Right hindlimb (tissue), 1 donor: ENCODE measurements around the gene POU2F3.
A peak's percentile ranks its signal among the peaks of the same experiment; 100 is the strongest.

Source experiments
- DNase-seq: peaks from one replicate; pipeline ENCODE4 v3.0.0-alpha.2; 2018

Gene POU2F3

DNA sequence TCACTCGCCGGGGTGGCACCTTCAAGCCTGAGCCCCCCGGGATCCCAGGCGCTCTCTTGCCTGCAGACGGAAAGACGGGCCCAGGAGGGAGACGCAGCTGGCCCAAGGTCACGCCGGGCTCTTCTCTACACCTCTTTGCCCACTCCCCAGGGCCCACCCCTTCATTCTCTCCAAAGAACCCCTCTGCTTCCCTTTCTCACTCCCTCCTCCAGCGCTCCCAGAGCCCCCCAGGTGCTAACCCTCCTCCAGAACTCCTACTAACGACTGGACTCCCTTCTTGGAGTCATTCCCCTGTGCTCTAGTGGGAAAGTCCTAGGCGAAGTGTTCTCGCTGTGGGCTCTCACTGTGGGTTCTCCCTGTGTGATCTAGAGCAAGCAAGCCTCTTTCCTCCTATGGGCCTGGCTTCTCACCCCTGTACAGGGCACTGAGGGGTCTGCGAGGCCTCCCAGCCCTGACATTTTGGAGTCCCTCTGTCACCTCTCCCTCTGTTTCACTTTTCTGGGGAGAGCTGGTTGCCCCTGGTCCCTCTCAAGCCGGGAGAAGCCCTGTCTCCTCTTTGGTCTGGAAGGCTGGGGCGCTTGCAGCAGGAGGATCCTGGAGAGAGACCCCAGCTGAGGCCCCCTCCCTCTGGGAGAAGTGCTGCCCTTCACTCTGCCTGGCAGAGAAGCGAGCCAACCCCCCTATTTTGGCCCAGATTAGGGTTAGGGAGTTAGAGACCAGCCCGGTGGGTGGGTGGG is 28.2 kb upstream of the POU2F3 start:
- DNase-seq: no peak

DNA sequence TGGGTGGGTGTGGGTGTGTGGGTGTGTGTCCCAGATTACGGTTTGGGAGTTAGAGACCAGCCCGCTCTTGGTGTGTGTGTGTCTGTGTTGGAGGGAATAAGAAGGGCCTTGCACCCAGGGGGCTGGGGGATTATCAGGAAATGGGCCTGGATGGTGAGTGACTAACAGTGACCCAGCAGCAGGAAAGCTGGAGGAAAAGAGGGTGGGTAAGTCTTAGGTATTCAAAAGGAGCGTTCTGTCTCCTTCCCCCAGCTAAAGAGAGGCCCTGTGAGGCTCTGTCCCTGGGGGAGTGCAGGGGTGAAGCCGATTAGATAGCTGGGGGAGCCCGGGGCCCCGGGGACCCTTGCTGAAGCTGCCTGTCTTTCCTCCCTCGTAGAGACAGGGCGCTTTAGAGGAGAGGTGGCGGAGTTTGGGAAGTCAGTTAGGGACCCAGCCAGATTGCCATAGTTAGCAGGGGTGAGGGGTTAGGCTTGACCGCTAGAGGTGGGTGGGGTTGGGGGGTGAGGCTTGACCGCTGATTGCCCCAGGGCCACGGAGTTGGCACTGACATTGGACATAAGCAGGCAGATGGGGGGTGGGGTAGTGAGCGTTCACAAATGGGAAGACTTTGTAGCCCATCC is 27.6 kb upstream of the POU2F3 start:
- no peak for DNase-seq

DNA sequence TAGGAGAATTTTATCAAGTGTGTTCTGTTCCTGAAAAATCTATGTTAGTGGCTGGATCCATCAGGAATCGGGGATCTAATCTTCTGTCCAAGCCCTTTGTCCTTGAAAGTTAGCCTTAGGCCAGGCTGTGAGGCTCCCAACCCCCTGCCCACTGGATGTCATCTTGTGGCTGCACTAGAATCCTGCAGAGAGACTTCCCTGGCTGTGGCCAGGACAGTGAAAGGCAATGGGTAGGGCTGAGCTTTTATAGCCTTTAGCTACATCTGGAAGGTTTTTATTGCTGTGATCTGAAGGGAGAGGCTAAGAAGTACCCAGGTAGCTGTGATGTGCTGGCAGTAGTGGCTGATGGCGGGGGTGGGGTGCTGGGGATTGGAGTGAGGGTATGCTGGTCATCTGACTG is 27.0 kb upstream of the POU2F3 start:
- DNase-seq: no peak

DNA sequence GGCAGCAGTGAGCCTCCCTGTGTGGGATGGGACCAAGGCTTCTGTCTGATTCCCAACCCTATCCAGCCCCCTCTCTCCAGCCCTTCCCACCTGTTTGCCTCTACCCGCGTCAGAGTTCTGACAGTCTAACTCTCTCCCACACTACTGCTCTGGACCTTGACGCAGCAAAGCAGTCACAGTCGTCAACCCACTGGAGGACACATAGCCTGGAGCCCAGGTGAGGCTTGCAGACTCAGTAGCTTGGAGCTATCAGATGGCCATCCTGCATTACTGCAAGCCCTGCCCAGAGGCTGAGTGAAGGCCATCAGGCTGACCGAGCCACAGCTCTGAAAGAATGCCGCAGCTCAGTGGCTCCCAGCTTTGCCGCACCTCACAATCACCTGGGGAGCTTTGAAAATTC is 25.4 kb upstream of the POU2F3 start:
- no peak for DNase-seq

DNA sequence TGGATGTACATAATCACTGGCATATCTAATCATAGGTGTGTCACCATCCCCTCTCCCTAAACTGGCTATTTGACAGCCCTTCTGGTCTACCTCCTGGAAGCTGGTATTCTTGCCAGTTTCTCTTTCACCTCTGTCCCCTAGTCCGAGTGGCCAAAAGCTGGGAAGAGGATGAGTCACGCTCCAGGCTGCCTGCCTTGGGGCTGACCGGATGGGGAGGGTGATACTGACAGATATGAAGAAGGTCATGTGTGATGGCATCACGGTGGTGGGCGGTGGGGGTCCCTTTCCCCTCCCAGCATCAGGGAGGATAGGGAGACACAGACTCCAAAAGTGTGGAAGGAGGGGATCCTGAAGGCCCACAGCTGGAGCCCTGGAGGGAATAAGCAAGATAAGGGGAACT is 24.3 kb upstream of the POU2F3 start:
- DNase-seq: no peak

DNA sequence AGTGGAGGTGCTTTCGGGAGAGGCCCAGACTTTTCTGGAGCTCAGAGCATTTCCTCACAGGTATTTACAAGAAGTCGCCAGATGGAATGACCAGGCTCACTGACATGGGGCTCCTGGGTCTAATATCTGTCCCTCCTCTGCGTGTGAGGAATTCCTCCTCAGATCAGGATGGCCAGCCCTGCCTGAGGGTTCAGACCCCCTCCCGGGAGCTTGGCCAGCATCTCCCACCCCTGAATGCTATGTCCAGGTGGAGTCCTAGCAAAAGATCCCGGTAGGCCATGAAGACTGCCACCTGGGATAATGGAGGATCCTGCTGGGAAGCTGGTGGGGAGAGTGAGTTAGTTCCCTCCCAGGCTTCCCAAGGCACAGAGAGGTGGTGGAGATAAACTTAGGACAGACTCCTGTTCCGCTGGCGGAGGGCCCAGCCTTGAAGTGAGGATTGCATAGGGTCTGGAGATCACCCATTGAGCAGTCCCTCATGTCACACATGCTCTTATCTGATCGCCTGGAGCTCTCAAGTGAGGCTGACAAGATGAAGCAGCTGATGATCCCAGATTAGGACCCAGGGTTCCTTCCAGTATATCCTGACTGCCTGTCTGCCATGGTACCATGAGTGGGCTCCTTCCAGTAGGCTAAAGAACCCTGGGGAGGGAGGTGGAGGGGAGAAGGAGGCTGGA is 23.4 kb upstream of the POU2F3 start:
- no peak for DNase-seq

DNA sequence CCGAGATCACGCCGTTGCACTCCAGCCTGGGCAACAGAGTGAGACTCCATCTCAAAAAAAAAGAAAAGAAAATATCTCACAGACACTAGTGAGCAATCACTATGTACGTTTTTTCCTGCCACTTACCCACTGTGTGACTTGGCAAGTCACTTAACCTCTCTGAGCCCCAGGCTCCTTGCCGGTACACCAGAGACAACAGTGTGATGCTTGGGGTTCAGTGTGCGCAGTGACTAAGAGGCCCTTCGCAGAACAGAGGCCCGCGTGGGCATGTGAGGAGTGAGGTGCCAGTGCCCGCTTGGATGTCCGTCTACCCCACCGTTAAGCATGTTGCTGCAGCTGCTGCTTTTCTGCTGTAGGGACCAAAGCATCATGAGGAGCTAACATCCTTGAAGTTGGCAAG is 22.4 kb upstream of the POU2F3 start:
- no peak for DNase-seq

DNA sequence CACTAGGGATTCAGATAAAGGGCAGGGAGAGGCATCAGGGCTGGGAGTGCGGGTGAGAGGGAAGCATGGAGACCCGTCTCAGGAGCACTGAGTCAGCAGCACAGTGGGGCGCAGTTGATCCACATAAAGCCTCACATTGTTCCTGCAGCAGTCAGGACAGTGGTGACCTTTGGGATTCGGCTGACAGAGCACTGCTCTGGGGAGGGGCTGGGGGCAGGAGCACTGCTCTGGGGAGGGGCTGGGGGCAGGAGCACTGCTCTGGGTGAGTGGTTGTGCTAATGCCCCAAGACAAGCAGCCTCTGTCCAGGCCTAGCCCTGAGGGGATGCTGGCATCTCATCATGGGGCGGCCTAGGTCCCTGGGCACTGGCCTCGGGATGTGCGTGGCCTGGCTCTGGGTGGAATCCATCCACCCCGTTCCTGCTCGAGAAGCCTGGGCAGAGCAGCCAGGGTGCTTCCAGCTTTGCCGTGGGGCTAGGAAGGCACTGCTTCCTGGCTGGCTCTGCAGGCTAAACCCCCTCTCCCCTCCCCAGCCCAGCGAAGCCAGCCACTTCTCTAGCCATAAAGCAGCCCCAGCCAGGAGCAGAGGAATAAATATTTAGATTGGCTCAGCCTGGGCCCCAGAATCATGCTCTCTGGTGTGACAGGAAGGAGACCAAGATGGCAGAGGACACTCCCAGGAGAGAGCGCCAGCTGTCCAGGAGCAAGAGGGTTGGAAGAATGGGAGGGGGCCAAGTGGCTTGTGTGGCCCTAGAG is 21.8 kb upstream of the POU2F3 start:
- no peak for DNase-seq

DNA sequence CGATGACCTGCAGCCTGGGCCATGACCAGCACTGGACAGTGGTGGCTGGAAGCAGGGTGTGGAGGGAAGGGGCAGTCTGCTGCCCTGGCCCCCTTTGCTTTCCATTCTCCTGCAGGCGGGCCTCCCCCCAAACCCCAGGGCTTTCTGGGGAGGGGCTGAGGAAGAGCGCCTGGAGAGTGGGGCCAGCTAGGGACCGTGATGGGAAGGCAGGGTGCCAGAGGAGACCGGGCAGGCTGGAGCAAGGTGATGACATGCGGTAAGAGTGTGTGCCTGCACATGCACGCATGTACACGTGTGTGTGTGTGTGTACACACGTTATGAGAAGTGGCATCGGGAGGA is 21.3 kb upstream of the POU2F3 start:
- no peak for DNase-seq

DNA sequence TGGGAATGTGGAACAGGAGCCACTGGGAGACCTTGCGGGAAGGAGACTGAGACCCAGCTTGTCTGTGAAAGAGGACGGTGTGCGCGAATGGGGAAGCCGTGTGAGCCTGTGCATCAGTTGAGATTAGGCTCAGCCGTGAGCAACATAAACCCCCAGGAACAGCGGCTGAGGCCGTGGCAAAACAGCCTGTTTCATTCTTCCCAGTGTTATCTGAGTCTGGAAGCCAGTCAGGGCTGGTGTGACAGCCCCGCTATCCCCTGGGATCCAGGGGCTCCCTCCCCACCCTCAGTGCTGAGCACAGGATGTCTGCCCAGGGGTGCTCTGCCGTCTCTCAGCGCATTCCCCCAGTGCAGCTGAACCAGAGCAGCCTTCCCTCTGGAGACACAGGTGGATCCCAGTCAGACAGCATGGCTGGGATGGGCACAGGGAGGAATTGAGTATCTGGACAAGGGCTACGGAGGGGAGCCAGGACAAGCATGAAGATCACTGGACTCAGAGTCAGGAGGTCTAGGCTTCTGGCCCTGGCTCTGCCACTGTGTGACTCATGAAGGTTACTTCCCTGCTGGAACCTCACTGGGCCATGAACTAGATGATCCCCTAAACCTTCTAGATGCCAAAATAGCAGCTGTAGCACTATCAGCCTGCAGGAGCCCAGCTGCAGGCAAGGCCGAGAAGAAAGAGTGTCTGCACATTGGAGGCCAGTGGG is 20.6 kb upstream of the POU2F3 start:
- DNase-seq: no peak

DNA sequence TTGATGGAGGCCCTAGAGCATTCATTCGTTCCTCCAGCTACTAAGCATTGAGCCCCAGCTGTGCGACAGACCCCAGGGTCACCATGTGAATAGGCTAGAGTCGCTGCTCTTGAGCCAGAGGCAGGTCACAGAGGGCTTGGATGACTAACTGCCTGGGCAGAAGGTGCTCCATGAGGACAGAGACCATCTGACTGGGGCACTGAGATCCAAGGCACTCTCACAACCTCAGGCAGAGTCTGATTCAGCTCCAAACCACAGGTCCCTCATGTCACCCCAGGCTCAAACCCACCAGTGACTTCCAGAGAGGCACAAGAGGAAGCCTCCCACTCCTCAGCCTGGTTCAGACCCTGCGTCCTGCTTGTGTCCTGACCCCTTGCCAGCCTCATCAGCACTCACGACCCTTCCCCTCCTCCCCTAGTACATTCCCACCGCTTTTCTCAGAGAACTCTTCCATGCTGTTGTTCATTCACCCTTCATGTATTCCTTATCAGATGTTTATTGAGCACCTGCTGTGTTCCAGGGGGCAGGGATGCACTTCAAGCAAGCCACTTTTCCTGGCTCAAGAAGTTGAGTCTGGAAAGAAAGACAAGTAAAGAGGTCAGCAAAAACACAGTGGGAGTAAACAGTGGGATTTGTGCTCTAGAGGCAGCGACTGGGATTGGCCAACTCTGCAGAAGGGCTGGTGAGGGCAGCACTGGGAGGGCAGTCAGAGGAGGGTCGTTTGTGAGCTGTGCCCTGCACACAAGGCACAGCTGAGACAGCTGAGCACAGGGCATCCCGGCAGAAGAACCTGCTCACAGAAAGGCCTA is 19.8 kb upstream of the POU2F3 start:
- DNase-seq: no peak

DNA sequence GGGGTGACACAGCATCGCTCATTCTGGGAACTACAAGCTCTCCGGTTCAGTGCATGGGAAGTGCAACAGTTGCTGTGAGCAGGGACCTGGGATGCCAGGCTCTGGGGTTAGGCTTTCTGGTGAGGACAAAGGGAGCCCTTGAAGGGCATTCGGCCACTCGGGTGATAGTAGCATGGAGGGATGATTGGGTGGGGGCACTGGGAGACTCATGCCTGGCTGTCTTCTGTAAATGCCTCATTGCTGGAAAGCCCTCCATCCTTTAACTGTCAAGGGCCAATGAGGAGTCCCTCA is 19.2 kb upstream of the POU2F3 start:
- DNase-seq: no peak

DNA sequence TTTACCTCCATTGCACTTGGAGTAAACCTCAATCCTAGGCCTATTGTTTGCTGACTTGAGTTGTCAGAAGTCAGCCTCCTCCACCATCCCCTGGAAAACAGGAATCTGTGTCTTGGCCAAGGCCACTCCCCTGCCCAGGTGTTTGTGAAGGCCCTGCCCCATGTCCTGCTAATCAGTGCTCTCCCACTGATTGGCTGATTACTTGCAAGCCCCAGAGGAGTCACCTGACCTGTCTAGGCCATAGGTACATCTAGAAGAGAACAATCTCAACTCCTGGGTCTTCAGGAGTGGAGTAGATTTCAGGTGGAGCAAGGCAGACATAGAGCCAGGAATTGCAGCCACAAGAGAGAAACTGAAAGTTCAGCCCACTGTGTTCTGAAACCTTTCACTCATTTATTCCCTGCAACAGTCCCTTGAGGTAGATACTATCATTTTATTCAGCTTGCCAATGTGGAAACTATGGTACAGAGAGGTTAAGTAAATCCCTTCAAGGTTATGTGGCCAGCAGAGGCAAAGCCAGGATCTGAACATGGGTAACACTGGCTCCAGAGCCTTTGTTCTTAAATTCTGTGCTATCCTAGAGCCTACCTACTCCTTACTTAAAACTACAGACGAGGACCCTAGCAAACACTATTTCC is 18.7 kb upstream of the POU2F3 start:
- DNase-seq: no peak

DNA sequence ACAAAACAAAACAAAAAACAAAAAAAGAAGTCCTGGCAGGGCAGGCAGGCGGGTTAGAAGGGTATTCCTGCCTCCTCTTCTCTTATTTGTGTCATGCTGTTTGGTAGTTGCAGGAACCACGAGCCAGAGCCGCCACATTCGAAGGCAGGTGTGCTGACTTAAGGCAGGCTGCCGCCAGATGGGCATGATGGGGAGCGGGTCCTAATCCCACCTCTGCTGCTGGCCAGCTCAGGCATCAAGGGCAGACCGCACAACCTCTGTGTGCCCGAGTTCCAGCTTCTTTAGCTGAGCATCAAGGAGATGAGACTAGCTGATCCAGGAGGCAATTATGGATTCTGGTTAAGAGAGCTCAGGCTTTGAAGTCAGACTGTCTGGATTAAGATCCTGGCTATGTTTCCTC is 17.0 kb upstream of the POU2F3 start:
- DNase-seq: no peak

DNA sequence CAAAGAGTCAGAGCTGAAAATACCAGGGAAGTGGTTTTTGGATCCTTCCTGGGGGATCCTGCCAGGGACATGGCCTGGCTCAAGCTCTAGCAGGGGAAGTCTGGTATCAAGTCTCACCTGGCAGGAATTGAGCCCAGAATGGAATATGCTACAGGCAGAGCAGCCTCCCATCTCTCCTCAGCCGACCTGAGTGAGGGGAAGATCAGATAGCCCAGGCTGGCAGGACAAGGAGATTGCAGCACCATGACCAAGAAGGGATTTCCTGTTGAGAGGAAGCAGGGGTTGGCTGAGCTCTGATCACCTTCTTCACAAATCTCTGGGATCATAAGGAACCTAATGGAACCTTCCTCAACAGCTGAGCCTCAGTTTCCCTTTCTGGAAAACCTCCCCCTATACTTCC is 16.1 kb upstream of the POU2F3 start:
- no peak for DNase-seq

DNA sequence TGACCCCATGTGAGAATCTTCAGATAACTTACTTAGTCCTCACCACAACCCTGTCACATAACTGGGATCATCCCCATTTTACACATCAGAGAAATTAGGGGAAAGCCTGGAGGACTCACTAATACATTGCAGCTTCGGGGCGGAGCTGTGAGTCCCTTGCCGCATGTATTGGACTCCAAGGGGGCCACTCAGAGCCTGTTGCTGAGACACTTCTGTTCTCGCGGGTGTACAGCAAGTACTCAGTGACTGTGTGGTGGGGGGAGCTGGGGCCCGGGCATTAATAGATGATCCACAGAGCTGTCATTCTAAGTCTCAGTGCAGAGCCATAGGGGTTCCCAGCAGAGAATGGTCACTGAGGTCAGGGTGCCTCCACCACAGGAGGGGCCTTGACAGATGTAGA is 15.6 kb upstream of the POU2F3 start:
- no peak for DNase-seq

DNA sequence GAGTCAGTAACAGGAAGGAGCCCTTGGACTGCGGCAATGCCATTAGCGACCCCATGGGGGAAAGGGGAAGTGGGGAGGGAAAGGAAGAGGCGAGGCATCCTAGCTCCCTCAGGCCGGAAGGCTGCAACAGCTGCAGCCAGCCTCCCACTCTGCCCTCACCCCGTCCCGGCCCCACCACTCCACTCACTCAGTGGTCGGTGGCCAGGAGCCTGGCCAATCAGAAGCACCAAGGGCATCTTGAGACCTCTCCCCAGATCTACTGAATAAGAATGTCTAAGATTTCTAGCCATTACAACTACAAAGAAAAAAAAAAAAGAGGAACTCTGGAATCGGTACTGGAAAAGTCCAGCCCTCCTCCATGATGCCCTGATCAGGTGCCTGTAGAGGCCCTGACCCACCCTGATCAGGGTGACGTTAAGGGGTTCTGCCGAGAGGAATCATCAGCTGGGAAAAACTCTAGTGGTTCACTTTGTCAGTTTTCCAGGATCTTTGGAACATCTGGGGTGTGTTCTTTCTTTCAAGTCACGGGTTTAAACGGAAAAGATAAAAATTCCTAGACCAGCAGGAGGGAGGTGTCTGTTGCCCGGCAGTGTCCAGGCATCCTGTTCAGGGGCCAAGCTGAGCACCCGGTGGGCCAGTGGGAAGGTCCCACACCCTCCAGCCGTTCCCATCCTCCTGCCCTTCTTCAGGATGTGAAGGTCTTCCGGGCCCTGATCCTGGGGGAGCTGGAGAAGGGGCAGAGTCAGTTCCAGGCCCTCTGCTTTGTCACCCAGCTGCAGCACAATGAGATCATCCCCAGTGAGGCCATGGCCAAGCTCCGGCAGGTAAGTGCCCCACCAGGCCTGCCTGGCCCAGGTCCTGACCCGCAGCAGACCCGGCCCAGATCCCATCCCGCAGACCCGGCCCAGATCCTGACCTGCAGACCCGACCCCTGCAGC is 14.7 kb upstream of the POU2F3 start:
- peak; percentile 67 for DNase-seq

DNA sequence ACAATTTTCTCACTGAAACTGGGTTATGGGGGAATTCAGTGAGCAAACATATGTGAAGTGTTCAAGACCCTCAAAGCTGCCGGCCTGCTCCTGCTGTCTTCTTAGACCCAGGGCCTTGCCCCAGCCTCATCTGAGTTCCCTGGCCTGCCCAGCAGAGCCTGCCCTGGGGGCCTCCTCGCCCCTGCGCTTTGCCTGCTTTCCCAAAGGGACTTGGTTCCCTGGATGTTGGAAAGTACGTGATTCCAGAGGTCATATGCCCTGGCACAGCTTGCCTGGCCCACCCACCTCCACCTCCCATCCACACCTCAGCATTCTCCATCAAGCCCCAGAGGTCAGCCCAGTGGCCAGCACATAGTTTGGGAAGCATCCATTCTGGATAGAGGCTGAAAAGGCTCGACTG is 13.7 kb upstream of the POU2F3 start:
- DNase-seq: no peak

DNA sequence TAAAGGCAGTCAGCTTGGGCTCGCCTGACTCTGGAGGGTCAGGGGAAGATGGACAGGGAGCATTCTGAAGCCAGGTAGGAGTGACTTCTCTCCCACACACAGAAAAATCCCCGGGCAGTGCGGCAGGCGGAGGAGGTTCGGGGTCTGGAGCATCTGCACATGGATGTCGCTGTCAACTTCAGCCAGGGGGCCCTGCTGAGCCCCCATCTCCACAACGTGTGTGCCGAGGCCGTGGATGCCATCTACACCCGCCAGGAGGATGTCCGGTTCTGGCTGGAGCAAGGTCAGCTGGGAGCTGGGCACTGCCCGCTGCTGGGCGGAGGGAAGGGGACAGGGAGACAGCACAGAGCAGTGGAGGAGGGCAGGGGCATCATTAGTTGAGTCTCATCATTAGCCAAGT is 13.2 kb upstream of the POU2F3 start:
- no peak for DNase-seq

DNA sequence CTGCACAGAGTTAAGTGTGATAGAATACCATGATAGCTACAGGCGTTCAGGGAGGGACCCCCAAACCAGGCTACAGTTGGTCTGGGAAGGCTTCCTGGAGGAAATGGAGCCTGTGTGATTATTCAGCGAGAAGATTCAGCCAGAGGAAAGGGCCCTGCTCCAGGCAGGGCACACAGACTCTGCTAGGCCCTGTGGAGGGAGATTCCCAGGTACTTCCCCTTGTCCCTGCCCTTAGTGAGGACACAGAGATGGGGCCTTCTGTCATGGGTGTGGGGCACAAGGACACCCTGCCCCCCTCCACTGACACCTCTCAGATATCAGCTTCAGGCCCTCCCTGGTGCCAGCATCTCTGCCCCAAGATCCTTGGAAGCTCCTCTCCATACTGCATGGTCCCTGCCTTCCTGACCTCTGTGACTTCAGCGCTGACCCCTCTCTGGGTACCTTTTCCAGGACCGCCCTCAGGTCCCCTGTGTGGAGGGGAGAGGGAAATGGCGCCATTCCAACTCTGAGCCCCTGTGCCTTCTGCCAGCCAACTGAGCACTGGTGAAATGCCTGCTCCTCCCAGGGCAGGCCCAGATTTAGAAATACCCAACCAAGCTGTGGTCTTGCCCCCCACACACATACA is 12.6 kb upstream of the POU2F3 start:
- no peak for DNase-seq
